HG02973 (cell line): ENCODE data around the gene MYL5.
"Not testable (repeated sequence)": the region's sequence is repeated elsewhere in the genome, so short reads cannot be mapped to it uniquely, and the experiment has no call there.

Source experiments
- ATAC-seq: cut with Tn5 transposase; IDR thresholded peaks from one replicate; pipeline ENCODE4 v1.9.1; 2021; ENCODE audit warnings: moderate library complexity; ENCODE audit not compliant: unreplicated experiment

The MYL5 gene

DNA sequence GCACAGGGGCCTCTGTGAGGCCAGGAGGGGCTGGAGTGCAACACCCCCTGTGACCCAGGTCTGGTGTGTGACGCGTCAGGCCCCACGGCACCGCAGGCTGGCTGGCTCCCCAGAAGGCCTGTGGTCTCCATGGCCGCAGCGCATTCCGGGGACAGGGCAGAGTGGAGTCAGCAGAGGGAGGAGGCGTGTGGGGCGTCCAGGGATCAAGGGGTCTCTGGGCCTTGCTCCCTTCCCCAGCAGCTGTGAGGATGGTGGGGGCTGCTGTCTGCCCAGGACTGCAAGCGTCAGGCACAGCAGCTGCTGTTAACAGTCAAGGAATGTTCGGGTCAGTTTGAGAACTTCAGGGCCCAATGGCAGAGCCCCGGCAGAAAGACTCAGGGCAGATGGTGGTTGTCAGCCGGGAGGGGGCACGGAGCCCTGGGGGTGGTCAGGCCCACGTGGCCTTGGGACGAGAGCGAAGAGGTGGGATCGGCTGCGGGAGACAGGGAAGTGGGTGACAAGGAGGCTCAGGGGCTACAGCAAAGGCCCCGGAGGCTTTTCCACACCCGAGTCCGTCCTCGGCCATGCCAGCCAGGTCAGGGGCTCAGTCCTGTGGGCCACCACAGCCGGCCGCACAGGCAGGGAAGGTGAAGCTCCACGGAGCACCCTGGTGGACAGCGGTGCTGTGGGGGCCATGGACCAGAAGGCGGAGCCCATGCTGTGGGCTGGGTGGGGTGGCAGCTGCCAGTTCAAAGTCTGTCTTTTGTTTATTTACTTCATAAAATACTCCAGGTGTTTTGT is 49.6 kb downstream of the MYL5 start:
- ATAC-seq = no peak

GRCh38 chr4:725391-726234 is 51.3 kb downstream of the MYL5 start:
- ATAC-seq = no peak

- no peak for ATAC-seq
Measured at GRCh38 chr4:726235-726787, 52.0 kb downstream of the MYL5 start.

- ATAC-seq = no peak
Measured at GRCh38 chr4:726838-727237, 52.5 kb downstream of the MYL5 start.

DNA sequence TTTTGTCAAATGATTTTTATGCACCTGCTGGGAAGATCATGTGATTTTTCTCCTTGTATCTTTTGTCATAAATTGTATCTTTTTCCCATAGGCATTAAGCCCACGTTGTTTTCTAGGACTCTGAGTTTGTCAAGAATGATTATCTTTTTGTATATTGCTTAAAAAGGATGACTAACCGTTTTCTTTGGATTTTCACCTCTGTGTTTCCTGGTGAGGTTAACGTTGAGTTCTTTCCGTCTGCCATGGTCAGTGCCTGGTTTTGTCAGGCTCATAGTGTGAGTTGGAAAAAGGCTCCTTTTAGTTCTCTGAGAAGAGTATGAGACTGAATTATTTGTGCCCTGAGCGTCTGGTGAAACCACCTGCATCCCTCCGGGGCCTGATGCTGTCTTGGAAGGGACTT is 53.2 kb downstream of the MYL5 start:
- ATAC-seq = no peak

GRCh38 chr4:729336-730315 is 55.3 kb downstream of the MYL5 start:
- no peak for ATAC-seq

DNA sequence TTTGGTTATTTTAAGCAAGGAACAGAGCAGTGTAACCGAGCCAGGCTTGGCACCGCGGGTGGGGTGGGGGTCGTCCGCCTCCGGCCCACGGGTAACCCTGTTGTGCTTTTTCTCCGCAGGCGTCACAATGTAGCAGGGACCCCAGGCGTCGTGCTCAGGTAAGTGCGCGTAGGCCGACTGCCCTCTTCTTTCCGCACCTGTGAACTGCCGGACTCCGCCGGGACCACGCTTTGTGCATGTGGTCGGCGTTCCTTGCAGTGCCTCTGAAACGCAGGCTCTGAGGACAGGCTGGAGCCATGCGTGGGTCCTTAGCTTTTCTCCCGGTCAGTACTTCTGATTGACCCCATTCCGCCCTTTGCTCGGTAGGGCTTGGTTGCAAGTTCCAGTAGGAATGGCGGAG is 56.2 kb downstream of the MYL5 start:
- ATAC-seq = no peak

DNA sequence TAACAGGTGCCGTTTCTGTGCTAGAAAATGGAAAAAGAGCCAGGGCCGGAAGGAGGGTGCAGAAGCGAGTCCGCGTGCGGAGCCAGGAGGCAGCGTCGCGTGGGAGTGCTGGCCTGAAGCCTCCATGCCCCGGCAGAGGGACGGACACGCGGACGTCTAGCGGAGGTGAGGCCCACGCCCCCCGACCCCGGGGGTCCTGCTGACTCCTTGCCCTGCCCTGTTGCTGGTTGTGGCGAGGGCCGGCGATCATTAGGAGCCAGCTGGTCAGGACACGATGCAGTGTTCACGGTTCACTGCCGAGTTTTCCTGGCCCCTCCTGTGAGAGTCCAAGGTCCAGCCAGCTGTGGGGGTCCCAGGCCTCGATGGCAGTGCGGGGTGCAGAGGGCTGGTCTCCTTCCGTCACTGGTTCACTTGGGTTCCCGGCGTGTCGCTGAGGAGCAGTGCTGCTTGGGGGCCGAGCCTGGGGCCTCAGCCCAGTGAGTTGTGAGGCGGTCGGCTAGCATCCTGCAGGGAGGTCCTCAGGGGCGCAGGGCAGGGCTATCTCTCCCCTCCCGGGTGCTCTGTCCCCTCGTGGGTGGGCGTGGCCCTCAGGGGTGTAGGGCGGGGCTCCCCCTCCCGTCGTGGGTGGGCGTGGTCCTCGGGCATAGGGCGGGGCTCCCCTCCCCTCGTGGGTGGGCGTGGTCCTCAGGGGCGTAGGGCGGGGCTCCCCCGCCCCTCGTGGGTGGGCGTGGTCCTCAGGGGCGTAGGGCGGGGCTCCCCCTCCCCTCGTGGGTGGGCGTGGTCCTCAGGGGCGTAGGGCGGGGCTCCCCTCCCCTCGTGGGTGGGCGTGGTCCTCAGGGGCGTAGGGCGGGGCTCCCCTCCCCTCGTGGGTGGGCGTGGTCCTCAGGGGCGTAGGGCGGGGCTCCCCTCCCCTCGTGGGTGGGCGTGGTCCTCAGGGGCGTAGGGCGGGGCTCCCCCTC is 56.9 kb downstream of the MYL5 start:
- ATAC-seq = not testable (repeated sequence)
